GM10847 (cell line): ENCODE results near the gene FAM177B.

ENCODE experiments used
- POLR2A ChIP-seq: IDR thresholded peaks from 2 replicates; pipeline ENCODE4 v1.6.1; 2011; ENCODE audit not compliant: insufficient read length; ENCODE audit errors: extremely low read depth

Gene FAM177B

GRCh38 chr1:222732216-222733159 is 4.5 kb upstream of the FAM177B start:
- no peak for TF ChIP-seq POLR2A

- no peak for TF ChIP-seq POLR2A
These were observed 2.3 kb upstream of the FAM177B start for GRCh38 chr1:222734740-222735139.

DNA sequence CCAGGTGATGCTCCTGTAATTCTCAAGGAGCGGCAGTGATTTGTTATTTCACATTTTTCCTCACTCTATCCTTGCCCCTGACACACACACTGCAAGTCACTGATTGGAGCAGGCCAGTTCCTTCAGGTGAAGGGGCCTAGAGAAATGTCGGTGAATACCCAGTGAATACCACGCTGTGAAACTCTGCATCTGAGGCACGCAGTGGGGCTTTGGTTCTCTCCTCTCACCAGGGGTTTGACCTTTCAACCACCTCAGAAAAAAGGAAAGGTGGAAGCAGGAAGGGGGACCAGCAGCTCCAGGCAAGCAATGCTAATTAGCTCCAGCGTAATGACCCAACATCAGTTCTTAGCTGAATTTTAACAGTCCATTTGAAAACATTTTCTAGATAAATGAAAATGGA is 532 bp upstream of the FAM177B start:
- TF ChIP-seq POLR2A = no peak

DNA sequence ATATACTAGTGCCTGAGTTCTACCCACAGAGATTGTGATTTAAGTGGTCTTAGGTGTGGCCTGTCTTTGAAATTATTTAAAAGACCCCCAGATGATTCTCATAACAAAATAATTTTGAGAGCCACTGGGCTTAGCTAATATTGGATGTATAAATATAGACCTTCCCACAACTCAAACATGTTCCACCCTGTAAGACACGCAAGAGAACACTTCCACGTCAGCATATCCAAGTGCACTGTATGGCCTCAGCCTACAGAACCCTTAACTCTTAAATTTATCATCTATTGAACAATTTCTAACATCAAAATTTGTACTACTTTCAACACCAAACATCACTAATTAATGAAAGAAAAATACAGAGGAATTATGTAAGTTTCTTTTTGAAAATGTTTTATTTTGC is 2.5 kb downstream of the FAM177B start:
- no peak for TF ChIP-seq POLR2A

DNA sequence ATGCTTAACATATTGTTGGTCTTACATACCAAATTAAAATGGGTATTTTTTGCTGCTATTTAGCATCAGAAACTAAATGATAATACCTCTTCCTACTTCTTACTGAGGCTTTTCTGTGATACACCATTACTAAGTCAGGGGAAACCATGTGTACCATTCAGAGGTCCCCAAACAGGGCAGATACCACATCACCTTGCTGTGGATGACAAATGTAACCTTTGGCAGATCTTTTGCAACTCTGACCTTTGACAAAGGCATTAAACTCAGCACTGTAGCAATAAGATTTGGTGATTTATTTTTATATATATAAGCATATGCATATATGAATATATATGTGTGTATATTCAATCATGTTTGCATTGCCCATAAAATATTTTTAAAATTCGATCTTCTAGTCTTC is 2.9 kb downstream of the FAM177B start:
- TF ChIP-seq POLR2A = no peak

GRCh38 chr1:222749927-222750326 is 12.9 kb downstream of the FAM177B start:
- no peak for TF ChIP-seq POLR2A

DNA sequence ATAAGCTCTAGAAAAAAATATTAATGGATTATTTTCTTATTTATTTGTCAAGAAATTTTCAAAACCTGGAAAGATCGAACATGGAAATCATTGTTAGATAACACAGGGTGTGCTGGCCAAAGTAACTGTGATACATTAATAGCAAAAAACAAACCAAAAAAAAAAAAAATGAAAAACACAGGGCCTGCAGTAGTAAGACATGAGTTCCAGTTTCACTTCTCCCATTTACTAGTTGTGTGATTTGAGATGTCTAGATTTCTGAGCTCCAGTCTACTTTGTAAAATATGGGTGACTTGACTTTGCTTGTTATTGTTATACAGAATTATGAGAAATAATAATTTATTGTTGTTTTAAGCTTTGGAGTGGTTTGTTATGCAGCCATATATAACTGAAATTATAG is 13.6 kb downstream of the FAM177B start:
- no peak for TF ChIP-seq POLR2A

DNA sequence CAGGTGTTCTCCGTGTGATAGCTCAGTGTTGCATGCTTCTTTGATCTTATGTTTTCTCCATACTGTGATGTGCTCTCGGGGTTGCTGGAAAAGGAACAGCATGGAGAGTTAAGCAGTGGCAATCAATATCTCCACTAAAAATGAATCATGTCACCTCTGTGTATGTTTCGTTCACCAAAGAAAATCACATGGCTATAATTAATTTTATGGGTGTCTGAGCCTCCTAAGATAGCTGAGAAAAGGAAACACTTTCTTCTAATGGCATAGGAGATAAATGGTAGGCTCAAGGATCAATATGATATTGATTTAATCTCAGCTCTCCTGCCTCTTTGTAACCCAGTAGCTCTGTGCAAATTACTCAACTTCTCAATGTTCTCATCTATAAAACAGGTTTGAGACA is 14.3 kb downstream of the FAM177B start:
- TF ChIP-seq POLR2A = no peak

- TF ChIP-seq POLR2A = no peak
These were observed 17.6 kb downstream of the FAM177B start for GRCh38 chr1:222754366-222755139.

- no peak for TF ChIP-seq POLR2A
These were observed 20.8 kb downstream of the FAM177B start for GRCh38 chr1:222757646-222758268.

- TF ChIP-seq POLR2A = no peak
These were observed 22.5 kb downstream of the FAM177B start for GRCh38 chr1:222759451-222760035.

DNA sequence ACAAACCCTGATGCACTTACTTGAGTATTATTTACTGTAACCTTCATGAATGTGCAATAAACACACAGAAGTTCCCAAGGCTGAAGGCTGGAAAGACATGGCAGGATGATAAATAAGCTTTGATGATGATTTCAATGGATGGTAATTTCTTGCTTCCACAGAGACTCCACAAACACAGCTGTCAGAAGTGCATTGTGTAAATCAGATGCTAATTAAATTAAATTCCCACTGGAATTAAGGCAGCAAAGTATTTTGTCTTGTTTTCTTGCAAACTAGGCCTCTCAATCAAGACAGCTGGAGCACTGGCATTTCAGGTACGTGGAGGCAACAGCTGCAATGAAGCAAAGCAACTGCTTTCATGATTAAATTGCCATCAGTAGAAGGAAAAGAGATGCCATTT is 24.1 kb downstream of the FAM177B start:
- TF ChIP-seq POLR2A = no peak

GRCh38 chr1:222767152-222767571 is 30.2 kb downstream of the FAM177B start:
- TF ChIP-seq POLR2A = no peak

DNA sequence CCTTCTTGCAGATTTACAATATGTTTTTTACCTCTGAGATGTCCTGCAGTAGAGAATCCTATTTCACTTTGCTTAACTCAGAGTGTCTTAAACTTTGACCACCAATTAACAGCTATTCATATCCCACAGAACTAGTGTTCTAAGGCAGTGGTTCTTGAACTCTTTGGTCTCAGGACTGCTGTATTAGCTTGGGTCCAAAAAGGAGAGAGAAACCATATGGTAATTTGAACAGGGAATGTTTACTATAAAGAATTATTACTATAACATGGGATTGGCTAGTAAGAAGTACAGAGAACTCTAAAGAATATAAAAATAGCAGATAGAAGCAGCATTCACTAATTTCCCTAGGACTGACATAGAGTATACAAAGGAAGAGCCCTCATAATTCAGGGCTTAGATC is 31.6 kb downstream of the FAM177B start:
- no peak for TF ChIP-seq POLR2A

- no peak for TF ChIP-seq POLR2A
These were observed 32.2 kb downstream of the FAM177B start for GRCh38 chr1:222769181-222769580.
